NCI-H2029 treated with DMSO at 0.1 percent for 48 hours (cell line): ENCODE measurements around the gene IL31.
"Not testable (repeated sequence)": the region's sequence is repeated elsewhere in the genome, so short reads cannot be mapped to it uniquely, and the experiment has no call there.

Source experiments
- DNase-seq: peaks from one replicate; lab custom pipeline; 2025; lab: John Stamatoyannopoulos, UW

The IL31 gene

DNA sequence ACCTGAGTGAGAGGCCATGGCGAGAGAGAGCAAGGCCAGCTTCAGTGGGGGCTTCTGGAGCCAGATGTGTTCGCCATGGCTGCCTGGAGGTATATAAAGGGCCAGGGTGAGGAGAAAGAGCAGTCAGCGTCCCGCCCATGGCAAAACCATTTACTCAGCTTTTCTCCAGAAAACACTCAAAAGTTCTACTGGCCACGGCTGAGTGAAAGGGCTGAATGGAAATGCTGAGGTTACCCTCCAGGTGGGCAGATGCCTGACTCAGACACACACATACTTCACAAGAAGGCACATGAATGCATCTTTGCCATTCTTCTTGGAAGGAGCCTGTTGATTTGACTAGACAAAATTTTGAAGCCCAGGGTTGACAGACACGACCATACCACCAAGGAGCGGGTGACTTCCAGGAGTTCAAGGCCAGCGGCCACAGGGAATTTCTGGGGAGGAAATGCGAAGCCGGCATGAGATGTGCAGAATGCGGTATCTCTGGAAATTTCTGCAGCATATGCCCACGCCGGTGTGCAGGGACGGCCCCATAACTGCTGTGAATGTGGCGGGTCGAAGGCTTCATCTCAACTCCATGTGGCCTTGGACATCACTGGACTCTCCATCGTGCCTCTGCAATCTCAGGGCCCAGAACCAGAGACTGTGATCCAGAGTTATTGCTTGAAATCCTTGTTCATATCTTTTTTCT is at the start of gene IL31:
Gene IL31, minus strand, starts transcription at position 67 of the 691 bp plus-strand sequence. Its CDS starts 49 bp downstream, at position 18.
- DNase-seq = no peak

DNA sequence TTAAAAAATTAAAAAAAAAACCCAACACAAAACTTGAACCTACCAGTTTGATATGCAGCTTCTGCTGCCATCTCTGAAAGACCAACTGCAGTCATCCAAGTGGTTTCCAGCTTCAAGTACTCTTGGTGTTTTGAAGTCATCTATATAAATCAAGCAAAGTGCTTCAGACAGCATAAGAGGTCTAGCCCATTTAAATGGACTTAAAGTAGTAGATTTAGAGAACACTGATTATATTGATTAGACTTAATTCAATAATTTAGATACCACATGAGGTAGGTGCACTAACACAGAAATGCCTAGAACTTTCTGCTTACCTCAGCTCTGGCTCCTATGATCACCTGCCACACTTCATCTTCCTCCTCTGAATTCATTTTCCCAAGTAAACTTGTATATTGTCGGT is 42.4 kb upstream of the IL31 start:
- DNase-seq = no peak

DNA sequence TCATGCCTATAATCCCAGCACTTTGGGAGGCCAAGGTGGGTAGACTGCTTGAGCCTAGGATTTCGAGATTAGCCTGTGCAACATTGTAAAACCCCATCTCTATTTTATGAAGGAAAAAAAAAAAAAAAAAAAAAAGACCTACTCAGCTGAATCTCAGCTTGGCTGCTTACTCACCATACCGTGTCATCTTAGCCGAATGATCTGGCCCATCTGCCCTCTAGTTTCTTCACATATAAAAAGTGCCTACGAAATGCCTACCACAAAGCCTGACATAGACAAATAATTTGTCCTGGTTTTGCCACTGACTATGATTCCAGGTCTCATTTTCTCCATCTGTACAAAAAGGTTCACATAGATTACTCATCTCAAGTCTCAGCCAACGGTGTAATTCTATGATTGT is 41.8 kb upstream of the IL31 start:
- DNase-seq = no peak

GRCh38 chr12:122208073-122208820 is 34.2 kb upstream of the IL31 start:
- DNase-seq = no peak

DNA sequence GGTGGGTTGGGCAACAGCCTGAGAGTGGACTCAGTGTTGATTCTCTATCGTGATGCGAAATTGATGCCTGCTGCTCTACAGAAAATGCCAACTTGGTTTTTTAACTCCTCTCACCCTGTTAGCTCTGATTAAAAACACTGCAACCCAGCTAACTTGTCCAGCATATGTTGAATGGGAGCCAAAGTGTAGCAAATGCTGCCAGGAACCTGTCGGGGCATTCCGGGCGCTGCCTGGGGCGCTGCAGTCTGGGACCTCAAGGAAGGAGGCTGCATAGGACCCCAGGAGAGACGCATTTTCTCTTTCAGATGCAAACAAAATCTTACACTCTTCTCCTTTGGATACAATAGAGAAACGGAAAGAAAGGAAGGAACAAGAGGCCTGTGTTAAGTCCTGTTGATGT is 33.4 kb upstream of the IL31 start:
- DNase-seq = no peak

DNA sequence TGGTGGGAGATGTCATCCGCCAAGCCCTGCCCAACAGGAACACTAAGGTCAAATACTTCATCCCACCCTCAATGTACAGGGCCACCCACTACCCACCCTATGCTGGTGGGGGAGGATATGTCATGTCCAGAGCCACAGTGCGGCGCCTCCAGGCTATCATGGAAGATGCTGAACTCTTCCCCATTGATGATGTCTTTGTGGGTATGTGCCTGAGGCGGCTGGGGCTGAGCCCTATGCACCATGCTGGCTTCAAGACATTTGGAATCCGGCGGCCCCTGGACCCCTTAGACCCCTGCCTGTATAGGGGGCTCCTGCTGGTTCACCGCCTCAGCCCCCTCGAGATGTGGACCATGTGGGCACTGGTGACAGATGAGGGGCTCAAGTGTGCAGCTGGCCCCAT is 33.0 kb upstream of the IL31 start:
- DNase-seq = no peak

- no peak for DNase-seq
These were observed 32.3 kb upstream of the IL31 start for GRCh38 chr12:122206111-122206881.

DNA sequence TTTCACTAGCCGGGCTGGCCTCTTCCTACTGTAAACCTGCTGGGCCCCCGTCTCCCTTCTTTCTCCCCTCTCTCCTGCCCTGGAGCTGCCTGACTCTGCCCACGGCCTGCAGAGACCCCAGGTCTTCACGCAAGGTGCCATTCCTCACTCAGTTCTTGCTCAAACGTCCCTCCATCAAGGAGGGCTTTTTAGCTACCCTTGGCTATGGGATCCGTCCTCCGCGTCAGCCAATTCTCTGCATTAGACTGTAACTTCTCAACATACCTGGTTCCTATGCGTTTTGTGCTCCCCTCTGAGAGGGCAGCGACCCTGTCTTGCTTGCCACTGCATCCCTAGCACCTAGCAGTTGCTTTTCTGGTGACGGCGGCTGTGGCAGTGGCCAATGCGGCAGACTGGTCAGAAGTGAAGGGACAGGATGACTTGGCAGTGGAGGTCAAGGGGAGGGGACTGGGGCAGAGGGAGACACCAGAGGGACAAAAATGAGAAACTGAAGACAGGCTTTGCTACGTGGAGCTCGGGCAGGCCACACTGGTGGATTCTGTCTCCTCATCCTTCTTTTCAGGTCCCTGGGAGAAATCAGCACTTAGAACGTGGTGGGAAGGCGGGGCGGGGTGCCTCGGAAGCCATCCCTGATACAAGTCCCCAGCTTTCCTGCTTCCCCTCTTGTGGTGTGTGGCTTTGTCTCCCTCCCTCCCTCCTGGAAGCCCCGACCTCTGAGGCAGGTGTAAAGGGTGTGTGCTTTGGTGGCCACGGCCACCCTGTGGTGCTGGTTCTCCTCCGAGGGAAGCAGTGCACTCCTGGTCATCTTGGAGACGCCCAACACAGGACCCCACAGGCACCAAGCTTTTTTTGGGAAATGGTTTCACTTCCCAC is 31.3 kb upstream of the IL31 start:
- DNase-seq = no peak

DNA sequence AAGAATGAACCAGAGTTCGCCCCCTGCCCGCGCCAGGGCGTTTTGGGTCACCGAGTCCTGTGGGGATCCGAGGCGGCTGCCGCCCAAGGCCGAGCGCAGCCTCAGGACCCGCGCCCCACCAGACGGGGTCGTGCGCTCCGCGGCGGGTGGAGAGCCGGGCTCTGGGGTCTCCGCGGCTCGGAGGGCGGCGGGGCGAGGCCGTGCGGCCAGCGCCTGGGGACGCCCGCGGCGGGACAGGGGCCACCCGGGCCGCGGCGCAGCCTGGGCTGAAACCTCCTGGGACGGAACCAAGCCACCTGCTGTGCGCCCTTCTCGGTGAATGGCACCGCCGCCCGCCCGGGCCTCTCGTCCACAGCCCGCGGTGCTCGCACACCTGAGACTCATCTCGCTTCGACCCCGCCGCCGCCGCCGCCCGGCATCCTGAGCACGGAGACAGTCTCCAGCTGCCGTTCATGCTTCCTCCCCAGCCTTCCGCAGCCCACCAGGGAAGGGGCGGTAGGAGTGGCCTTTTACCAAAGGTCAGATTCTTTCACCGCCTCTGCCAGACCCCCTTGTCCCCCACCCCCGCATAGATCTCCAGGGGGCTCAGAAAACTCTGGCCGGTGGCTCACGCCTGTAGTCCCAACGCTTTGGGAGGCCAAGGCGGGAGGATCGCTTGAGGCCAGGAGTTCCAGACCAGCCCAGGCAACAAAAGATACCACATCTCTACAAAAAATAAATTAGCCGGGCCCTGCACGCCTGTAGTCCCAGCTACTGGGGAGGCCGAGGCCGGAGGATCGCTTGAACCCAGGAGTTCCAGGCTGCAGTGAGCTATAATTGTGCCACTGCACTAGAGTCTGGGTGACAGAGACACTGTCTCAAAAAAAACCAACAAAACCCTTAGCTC is 30.4 kb upstream of the IL31 start:
- DNase-seq = no peak

- no peak for DNase-seq
These were observed 29.5 kb upstream of the IL31 start, which contains the start of gene B3GNT4 for GRCh38 chr12:122203301-122204166. B3GNT4 (plus strand) TSS chr12:122203709; CDS start chr12:122204619, 910 bp downstream.

- DNase-seq = not testable (repeated sequence)
These were observed 28.8 kb upstream of the IL31 start for GRCh38 chr12:122202811-122203210.

DNA sequence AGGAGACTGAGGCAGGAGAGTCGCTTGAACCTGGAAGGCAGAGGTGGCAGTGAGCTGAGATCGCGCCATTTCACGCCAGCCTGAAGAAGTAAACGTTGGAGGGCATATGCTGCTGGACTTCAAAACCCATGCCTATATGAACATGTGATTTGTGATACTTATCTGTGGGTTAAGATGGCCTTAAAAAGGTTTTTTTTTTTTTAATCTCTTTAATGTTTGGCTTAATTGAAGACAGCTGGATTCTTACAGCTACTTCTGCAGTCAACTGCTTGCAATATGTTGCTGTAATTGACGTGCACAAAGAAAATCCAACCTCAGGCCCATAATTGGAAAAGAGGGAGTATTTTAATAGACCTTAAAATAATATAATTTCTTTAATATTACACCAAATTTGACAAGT is 28.0 kb upstream of the IL31 start:
- no peak for DNase-seq

DNA sequence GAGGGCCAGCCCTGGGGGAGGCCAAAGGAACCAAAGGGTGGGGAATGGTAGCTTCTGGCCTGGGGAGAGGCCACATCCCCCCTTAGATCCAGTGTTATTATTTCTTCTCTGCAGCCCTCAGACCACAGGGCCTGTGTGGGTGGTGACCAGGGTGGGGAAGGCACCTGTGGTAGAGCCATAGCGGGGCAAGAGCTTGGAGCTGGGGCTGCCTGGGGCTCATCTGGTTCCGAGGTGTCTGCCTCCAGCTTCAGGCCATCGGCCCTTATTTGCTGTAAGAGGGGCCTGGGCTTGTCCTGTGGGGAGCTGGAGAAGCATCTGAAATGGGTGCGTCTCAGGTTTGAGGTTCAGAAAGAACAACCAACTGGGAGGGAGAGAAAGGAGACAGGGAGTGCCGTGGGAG is 27.4 kb upstream of the IL31 start:
- no peak for DNase-seq

GRCh38 chr12:122200541-122201175 is 26.6 kb upstream of the IL31 start:
- DNase-seq = no peak

GRCh38 chr12:122199484-122200355 is 25.7 kb upstream of the IL31 start:
- no peak for DNase-seq

DNA sequence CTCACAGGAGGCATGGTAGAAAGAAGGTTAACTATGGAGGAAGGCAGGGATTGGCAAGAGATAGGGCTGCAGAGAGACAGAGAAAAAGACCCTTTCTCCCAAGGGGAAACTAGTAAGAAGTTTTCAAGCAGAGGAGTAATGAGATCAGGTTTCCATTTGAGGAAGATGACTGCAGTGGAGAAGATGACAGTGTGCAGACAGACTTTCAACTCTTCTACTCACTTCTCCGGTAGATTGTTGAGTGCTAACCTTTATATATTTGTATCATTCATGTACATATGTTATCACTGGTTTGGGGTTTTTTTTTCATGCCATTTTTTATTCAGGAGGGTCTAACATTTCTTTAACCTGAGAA is 23.6 kb upstream of the IL31 start:
- DNase-seq = no peak

DNA sequence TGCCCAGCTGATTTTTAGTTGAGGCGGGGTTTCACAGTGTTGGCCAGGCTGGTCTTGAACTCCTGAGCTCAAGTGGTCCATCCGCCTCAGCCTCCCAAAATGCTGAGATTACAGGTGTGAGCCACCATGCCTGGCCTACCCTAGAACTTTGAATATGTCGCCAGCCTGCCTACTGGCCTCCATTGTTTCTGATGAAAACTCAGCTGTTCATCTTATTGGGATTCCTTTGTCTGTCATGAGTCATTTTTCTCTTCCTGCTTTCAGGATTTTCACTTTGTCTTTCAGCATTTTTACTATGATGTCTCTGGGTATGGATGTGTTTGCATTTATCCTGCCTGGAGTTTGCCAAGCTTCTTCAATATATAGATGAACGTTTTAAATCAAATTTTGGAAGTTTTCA is 21.4 kb upstream of the IL31 start:
- no peak for DNase-seq

DNA sequence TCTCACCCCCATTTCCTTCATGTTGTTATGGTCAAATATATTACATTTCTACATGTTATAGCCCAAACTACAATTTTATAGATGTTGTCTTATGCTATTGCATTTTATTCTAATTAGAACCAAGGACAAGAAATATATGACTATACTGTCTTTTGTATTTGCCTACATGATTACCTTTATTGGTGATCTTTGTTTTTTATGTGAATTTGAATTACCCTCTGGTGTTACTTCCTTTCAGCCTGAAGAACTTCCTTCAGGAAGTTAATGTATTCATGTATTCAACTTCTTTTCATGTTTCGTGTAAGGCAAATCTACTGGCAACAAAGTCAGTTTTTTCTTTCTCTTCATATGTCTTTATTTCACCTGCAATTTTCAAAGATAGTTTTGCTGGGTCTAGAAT is 20.8 kb upstream of the IL31 start:
- no peak for DNase-seq
